NCI-H1092 (cell line): Measurements from ENCODE around the gene FOXG1.

Source experiments
- DNase-seq: peaks from one replicate; lab custom pipeline; 2025; lab: John Stamatoyannopoulos, UW

FOXG1 gene

GRCh38 chr14:28776482-28777266 is 10.1 kb downstream of the FOXG1 start:
- no peak for DNase-seq

GRCh38 chr14:28777471-28778137 is 11.0 kb downstream of the FOXG1 start:
- no peak for DNase-seq

DNA sequence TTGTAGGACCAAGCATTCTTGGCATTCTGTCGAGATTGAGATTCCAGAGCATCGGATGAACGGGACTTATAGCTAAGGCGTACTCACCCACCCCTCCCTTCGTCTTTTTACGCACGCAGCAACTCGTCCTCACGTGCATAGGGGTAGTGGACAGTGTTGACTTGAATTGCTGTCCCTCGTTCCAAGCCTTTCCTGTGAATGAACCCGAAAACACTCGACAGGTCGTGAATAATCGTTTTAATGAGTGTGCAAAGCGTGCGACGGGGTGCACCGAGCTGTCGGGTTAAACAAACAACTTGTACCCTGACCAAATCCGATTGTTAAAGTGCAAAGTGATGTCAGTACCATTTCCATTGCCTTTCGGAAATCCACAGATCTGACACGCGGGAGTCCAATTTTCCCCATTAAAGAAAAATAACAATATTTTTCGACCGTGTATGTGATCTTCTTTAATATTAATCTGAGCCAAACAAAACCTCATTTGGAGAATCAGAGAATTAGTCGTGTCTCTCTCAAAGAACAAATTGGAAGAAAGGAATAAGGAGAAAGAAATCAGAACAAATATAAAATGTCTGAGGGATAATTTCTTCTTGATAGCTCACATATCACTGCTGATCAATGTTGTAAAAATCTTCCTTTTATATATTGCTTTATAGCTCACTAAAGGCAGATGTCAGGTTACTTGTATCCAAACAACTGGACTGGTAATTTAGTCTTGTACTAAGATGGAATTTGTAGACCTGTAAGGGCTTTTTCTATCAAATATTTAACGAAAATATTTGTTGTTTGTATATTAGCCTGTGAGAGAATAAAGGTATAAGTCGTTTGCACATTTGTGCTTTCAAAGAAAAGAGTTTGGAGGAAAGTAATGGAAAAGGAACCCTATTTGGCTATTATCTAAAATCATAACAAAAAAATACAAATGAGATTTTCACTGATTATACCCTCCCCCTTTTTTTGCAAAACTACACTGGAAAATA is 11.8 kb downstream of the FOXG1 start:
- DNase-seq = no peak

DNA sequence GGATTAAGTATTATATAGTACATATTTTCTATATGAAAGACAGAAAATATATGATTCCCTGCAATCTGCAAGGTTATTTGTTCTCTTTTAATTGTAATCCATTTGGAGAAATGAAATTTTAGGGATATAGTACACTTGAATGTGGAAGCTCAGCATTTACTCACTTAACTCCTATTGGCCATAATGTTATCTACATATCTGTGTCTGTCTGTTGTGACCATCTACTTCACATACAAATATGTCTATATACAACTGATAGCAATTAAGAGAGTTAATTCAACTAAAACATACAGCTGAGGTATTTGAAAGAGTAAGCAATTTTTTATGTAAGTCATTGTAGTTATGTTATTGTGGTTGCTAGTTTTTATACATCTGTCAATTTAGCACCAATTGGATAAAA is 12.9 kb downstream of the FOXG1 start:
- DNase-seq = no peak

DNA sequence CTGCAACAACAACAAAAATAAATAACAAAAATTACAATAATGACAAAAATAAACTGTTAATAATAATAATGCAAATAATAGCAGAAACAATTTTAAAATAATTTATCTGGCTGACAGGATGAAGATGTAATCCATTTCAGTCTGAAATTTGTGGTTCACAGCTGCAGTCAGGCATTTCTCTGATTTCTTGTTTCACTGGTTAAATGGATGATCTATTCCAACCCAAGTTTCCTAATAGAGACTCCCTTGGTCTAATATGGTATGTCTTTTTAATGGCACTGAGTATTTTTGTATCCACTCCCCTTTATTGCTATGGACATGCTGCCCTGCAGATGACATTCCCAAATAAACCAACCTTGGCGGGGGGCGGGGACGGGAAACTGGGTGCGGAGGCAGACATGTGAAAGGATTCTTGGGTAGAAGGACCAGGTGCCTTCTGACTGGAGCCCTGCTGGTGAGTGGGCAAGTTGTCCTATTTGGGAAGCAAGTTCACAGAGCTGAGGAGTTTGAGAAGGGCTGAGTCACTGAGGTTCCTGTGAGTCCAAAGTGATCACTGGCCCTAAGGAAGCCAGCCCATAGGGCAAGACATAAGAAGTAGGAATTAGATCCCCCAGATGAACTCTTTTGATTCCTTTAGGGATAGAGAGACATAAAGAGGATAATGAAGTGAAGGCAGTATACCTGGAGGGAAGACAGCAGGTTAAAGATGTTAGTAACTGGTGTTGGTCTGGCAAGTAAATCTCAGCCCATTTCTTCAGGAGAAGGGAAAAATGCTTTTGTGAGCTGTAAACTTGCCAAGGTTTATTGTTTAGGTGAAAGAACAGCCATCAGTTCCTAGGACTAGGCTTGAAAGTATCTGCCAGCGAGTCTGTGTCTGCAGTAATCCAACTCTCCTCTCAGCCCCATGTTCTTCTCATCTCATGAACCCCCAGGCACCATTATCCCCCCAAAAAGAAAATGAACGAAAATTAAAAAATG is 14.5 kb downstream of the FOXG1 start:
- DNase-seq = no peak

- no peak for DNase-seq
Measured at GRCh38 chr14:28782301-28782700, 15.7 kb downstream of the FOXG1 start.

GRCh38 chr14:28783664-28784063 is 17.1 kb downstream of the FOXG1 start:
- DNase-seq = no peak

DNA sequence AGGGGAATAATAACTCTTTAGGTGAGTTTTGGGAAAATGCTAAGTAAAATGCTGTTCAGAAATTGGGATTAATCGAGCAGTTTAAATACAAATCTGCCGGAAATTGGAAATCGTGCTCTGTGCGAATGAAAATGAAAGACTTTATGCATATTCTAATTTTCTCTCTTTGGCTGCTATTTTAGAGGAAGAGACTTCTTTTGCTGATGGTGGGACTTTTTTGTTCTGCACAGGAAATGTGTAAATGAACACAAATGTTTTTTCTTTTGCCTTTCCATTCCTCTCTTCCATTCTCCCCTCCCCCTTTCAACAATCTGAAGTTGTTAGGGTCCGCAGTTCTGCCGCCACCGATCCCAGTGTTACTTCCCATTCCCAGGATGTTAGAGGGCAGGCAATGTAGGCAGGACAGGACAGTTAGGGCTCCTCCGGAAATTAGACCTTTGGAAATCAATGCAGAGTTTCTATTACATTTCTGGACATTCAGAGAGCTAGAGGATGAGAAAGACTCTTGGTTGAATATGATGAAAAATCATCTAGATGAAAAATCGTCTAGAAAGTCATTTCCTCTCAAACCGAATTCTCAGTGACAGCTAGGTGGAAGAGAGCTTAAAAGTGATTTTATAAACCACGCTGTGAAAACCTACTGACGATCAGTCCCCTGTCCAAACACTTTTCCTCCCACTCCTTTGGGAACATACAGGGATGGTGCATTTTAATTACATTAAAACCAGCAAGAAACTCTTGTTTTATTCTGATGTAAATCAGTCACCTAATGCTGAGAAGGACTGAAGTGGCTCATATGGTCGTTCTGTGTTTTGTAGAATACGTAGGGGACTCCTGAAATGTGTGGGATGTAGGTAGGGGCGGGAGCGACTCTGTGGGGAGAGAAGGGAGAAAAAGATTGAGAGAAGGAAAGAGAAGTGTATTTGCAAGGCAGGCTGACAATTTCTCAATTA is 17.8 kb downstream of the FOXG1 start:
- no peak for DNase-seq

DNA sequence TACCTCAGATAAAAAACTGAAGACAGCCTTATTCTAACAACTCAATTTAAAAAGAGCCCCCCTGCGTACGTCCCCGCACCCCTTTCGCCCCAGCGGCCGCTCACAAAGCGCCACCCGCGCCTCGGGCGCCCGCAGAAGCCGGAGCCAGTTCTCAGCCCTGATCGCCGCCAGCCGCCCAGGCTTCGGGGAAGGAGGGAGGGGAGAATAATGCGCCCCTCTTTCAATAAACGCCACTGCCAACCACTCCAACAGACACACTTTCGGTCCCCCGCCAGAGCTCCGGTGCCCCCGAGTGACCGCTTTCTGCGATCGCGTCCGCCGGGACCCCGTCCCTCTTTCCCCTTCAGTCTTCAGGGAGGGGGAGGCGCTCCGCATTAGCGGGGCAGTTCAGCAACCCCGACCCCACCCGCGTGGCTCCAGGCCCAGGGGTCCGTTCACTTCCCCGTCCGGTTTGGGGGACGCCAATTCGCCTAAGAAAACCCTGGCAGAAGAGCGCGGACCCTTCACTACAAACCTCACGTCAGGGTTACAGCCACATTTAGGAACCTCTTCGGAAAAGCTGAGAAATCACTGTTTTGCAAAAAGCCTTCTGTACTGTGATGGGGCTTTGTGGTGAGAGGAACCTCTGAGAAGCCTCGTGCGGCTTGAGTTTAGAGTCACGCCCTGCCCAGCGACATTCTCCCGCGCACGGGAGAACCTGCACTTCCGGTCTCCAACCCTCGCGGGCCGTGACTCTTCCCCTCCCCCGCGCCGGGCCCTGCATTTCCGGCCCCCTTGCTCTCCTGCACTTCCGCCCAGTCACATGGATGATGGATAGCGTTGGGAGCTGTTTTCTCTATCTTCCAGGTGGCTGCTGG is 18.7 kb downstream of the FOXG1 start:
- peak; percentile 93 for DNase-seq

DNA sequence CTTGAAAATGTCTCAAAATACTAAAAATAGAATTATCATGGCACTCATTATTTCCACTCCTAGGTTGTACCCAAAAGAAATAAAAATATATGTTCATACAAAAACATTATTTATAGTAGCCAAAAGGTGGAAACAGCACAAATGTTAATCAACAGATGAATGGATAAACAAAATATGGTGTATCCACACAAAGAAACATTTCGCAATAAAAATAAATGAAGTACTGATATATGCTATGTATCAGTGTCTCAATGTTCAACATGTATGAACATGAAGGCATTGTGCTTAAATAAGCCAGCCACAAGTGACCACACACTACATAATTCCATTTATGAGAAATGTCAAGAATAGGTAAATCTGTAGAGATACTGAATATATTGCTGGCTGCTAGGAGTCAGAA is 40.9 kb downstream of the FOXG1 start:
- no peak for DNase-seq

- no peak for DNase-seq
Measured at GRCh38 chr14:28813810-28814209, 47.2 kb downstream of the FOXG1 start.
